ENCODE data around the gene UBE2QL1.

GRCh38 chr5:6506611-6507010, 58.0 kb downstream of the UBE2QL1 start:
- TF ChIP-seq CTCF (conservative IDR thresholded peaks at IDR 0.05; ENCODE audit: low read length) = no peak
- TF ChIP-seq EZH2phosphoT487 (IDR thresholded peaks at IDR 0.05; ENCODE audit: borderline replicate concordance, low read depth, low read length) = no peak
